GM10248 (cell line): ENCODE measurements around the gene OR4F15.

Experiments
- CTCF ChIA-PET: fragments of 300-600 bp; sonication (Branson Sonifier 250); formaldehyde crosslinking; extraction: SDS; loops from one replicate; lab custom pipeline; 2021; ENCODE audit warnings: antibody characterized with exemption; lab: Yijun Ruan, JAX
- POLR2A ChIA-PET: fragments of 350-650 bp; sonication (Branson Sonifier 250); formaldehyde crosslinking; extraction: SDS; loops from one replicate; lab custom pipeline; 2020; ENCODE audit warnings: antibody characterized with exemption; lab: Yijun Ruan, JAX
- DNase-seq: peaks from one replicate; pipeline ENCODE4 v3.0.0; 2012; ENCODE audit errors: extremely low spot score
- CTCF ChIP-seq: IDR thresholded peaks from 2 replicates; pipeline ENCODE4 v1.5.1; 2012; ENCODE audit warnings: mild to moderate bottlenecking, low read depth; ENCODE audit errors: extremely low read depth, missing control alignments, control extremely low read depth

Gene OR4F15

GRCh38 chr15:101801048-101801447 lies 11.0 kb upstream of the OR4F15 start:
- POLR2A ChIA-PET = no interaction called here
- TF ChIP-seq CTCF = no peak
- DNase-seq = no peak
- CTCF ChIA-PET = no interaction called here

- TF ChIP-seq CTCF = no peak
- POLR2A ChIA-PET = no interaction called here
- no peak for DNase-seq
- CTCF ChIA-PET = interaction anchor here (2.0 kb wide), 1 partner anchor 10 kb away, joined by 9 read pairs; no protein-coding TSS in a partner anchor
These were observed 8.8 kb upstream of the OR4F15 start, which contains the start of gene OR4F6 for GRCh38 chr15:101803209-101803608. OR4F6 (plus strand) TSS chr15:101803509; CDS start chr15:101805720, 2,211 bp downstream.

- no peak for TF ChIP-seq CTCF
- ChIA-PET CTCF (interaction anchor here (0.7 to 2.0 kb wide), 2 partner anchors 9 to 10 kb away, joined by 3 to 9 read pairs; no protein-coding TSS in a partner anchor), POLR2A (no interaction called here)
- no peak for DNase-seq
These were observed 8.3 kb upstream of the OR4F15 start for GRCh38 chr15:101803676-101804075.

- no peak for TF ChIP-seq CTCF
- DNase-seq = no peak
- CTCF ChIA-PET = interaction anchor here (0.7 to 2.0 kb wide), 2 partner anchors 9 to 10 kb away, joined by 3 to 9 read pairs; no protein-coding TSS in a partner anchor
- POLR2A ChIA-PET = no interaction called here
These were observed 7.6 kb upstream of the OR4F15 start for GRCh38 chr15:101804375-101804774.

- POLR2A ChIA-PET = no interaction called here
- CTCF ChIA-PET = interaction anchor here (2.0 kb wide), 1 partner anchor 9 kb away, joined by 9 read pairs; no protein-coding TSS in a partner anchor
- DNase-seq = no peak
- no peak for TF ChIP-seq CTCF
These were observed 7.1 kb upstream of the OR4F15 start for GRCh38 chr15:101804941-101805340.

GRCh38 chr15:101805605-101806345 lies 6.2 kb upstream of the OR4F15 start:
- DNase-seq = no peak
- POLR2A ChIA-PET = no interaction called here
- no peak for TF ChIP-seq CTCF
- CTCF ChIA-PET = no interaction called here
